ENCODE data around the gene DOP1B. TPM values are rescaled to one million over a fixed set of nuclear protein-coding genes. Genes with fewer than 3 reads are reported as not detected.

DOP1B gene
- total RNA-seq, 1 donor: 16.3 TPM

GRCh38 chr21:36159356-36159921 is 2.8 kb downstream of the DOP1B start:
- no peak overlapping the region for H3K4me3 ChIP-seq (ENCODE audit: insufficient read depth, low read length)
- H3K4me1 ChIP-seq (ENCODE audit: insufficient read depth, low read length): peaks cover 8% of the 10 kb centered on the region
- H4K20me1 ChIP-seq (ENCODE audit: insufficient read depth, low read length): peaks cover 6% of the 10 kb centered on the region
- no peak overlapping the region for H3K4me2 ChIP-seq (ENCODE audit: insufficient read depth, low read length)
- no peak for DNase-seq (ENCODE audit: insufficient read length, low spot score, missing footprints)
- no peaks in the 10 kb centered on the region for H3K27me3 ChIP-seq (ENCODE audit: insufficient read depth, low read length)
- no peak overlapping the region for H2AFZ ChIP-seq (ENCODE audit: low read length)
- H3K79me2 ChIP-seq (ENCODE audit: insufficient read depth, low read length): peaks cover 58% of the 10 kb centered on the region
- no peaks in the 10 kb centered on the region for H3K36me3 ChIP-seq (ENCODE audit: insufficient read depth, low read length)
- TF ChIP-seq, protein P1, sequence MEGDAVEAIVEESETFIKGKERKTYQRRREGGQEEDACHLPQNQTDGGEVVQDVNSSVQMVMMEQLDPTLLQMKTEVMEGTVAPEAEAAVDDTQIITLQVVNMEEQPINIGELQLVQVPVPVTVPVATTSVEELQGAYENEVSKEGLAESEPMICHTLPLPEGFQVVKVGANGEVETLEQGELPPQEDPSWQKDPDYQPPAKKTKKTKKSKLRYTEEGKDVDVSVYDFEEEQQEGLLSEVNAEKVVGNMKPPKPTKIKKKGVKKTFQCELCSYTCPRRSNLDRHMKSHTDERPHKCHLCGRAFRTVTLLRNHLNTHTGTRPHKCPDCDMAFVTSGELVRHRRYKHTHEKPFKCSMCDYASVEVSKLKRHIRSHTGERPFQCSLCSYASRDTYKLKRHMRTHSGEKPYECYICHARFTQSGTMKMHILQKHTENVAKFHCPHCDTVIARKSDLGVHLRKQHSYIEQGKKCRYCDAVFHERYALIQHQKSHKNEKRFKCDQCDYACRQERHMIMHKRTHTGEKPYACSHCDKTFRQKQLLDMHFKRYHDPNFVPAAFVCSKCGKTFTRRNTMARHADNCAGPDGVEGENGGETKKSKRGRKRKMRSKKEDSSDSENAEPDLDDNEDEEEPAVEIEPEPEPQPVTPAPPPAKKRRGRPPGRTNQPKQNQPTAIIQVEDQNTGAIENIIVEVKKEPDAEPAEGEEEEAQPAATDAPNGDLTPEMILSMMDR (IDR thresholded peaks at IDR 0.05; ENCODE audit: extremely low read depth, low read depth, low read length): no peak
- no peaks in the 10 kb centered on the region for H3K9me3 ChIP-seq (ENCODE audit: low read depth, low read length)
- H3K27ac ChIP-seq (ENCODE audit: low read depth, low read length): no peak overlapping the region

- Histone ChIP-seq H3K79me2 (ENCODE audit: insufficient read depth, low read length) (peaks cover 60% of the 10 kb centered on the region), H4K20me1 (ENCODE audit: insufficient read depth, low read length) (peaks cover 6% of the 10 kb centered on the region), H3K4me2 (ENCODE audit: insufficient read depth, low read length) (no peak overlapping the region), H3K27ac (ENCODE audit: low read depth, low read length) (no peak overlapping the region), H3K27me3 (ENCODE audit: insufficient read depth, low read length) (no peaks in the 10 kb centered on the region), H3K36me3 (ENCODE audit: insufficient read depth, low read length) (peaks cover 5% of the 10 kb centered on the region), H3K4me3 (ENCODE audit: insufficient read depth, low read length) (no peak overlapping the region), H3K4me1 (ENCODE audit: insufficient read depth, low read length) (peaks cover 4% of the 10 kb centered on the region), H2AFZ (ENCODE audit: low read length) (no peak overlapping the region), H3K9me3 (ENCODE audit: low read depth, low read length) (no peaks in the 10 kb centered on the region)
- TF ChIP-seq, protein P1 (IDR thresholded peaks at IDR 0.05; ENCODE audit: extremely low read depth, low read depth, low read length): no peak
- DNase-seq (ENCODE audit: insufficient read length, low spot score, missing footprints): no peak
These were observed 4.2 kb downstream of the DOP1B start for GRCh38 chr21:36160850-36161178.

DNA sequence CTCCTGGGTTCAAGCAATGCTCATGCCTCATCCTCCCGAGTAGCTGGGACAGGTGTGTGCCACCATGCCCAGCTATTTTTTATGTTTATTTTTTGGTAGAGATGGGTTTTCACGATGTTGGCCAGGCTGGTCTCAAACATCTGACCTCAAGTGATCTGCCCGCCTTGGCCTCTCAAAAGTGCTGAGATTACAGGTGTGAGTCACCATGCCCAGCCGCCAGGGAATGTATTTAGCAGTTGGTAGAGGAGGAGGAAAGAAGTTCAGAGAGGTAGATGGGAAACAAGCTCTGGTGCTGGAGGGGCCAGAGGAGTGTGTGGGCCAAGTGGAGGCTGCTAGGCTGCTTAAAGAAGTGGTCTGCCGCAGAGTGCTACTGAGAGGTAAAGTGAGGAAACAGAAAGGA is 6.0 kb downstream of the DOP1B start:
- peaks cover 6% of the 10 kb centered on the region for H4K20me1 ChIP-seq (ENCODE audit: insufficient read depth, low read length)
- TF ChIP-seq, protein P1 (IDR thresholded peaks at IDR 0.05; ENCODE audit: extremely low read depth, low read depth, low read length): no peak
- H3K27me3 ChIP-seq (ENCODE audit: insufficient read depth, low read length): no peaks in the 10 kb centered on the region
- DNase-seq (ENCODE audit: insufficient read length, low spot score, missing footprints): no peak
- H3K9me3 ChIP-seq (ENCODE audit: low read depth, low read length): no peaks in the 10 kb centered on the region
- H3K36me3 ChIP-seq (ENCODE audit: insufficient read depth, low read length): peaks cover 5% of the 10 kb centered on the region
- peaks cover 51% of the 10 kb centered on the region for H3K79me2 ChIP-seq (ENCODE audit: insufficient read depth, low read length)
- no peak overlapping the region for H3K27ac ChIP-seq (ENCODE audit: low read depth, low read length)
- no peak overlapping the region for H3K4me3 ChIP-seq (ENCODE audit: insufficient read depth, low read length)
- H3K4me1 ChIP-seq (ENCODE audit: insufficient read depth, low read length): peaks cover under 1% of the 10 kb centered on the region
- H3K4me2 ChIP-seq (ENCODE audit: insufficient read depth, low read length): no peak overlapping the region
- H2AFZ ChIP-seq (ENCODE audit: low read length): no peak overlapping the region

- H2AFZ ChIP-seq (ENCODE audit: low read length): peak overlapping the region; percentile 61
- TF ChIP-seq, protein P1 (IDR thresholded peaks at IDR 0.05; ENCODE audit: extremely low read depth, low read depth, low read length): no peak
- no peaks in the 10 kb centered on the region for H3K27me3 ChIP-seq (ENCODE audit: insufficient read depth, low read length)
- no peak overlapping the region for H3K27ac ChIP-seq (ENCODE audit: low read depth, low read length)
- peaks cover 6% of the 10 kb centered on the region for H3K36me3 ChIP-seq (ENCODE audit: insufficient read depth, low read length)
- no peak overlapping the region for H3K4me2 ChIP-seq (ENCODE audit: insufficient read depth, low read length)
- H3K79me2 ChIP-seq (ENCODE audit: insufficient read depth, low read length): peaks cover 44% of the 10 kb centered on the region
- no peak for DNase-seq (ENCODE audit: insufficient read length, low spot score, missing footprints)
- H3K4me3 ChIP-seq (ENCODE audit: insufficient read depth, low read length): no peak overlapping the region
- H4K20me1 ChIP-seq (ENCODE audit: insufficient read depth, low read length): peaks cover 6% of the 10 kb centered on the region
- no peaks in the 10 kb centered on the region for H3K4me1 ChIP-seq (ENCODE audit: insufficient read depth, low read length)
- H3K9me3 ChIP-seq (ENCODE audit: low read depth, low read length): no peaks in the 10 kb centered on the region
These were observed 7.4 kb downstream of the DOP1B start for GRCh38 chr21:36163750-36164741.
